Lower leg skin (tissue), 4 donors: ENCODE results near the gene ATG101. TPM values are rescaled to one million over a fixed set of nuclear protein-coding genes. Genes with fewer than 3 reads are reported as not detected.
A peak's percentile ranks its signal among the peaks of the same experiment; 100 is the strongest.

Experiments
- DNase-seq, 2 donors: peaks; one replicate each; pipeline ENCODE4 v3.0.0-alpha.2; 2019; ENCODE audit warnings: low spot score in 2 of 2
- H3K4me3 ChIP-seq: fragments of 200-600 bp; sonication (generic); 2 replicates; pipeline ENCODE4 v1.5.1; 2017; ENCODE audit warnings: mild to moderate bottlenecking, low read depth; ENCODE audit not compliant: poor library complexity, severe bottlenecking
- POLR2A ChIP-seq, 2 donors: fragments of 450-650 bp; IDR thresholded peaks; one replicate each; pipeline ENCODE4 v1.6.1; 2016 to 2017; ENCODE audit warnings: antibody characterized with exemption in 2 of 2, mild to moderate bottlenecking in 1 of 2, moderate library complexity in 1 of 2
- WGBS, 2 donors: methylation state at CpG; one replicate each; pipeline ENCODE4 v1.1.5; 2018; 5-methylcytosine and 5-hydroxymethylcytosine counted together
- intact Hi-C: fragments of 100-400 bp; cut with DNase I; formaldehyde crosslinking; loops from one replicate; pipeline ENCODE4 v1.15.0; 2023; ENCODE audit warnings: low total_unique reads
- total RNA-seq, 4 donors: library from RNA; depleted of rRNA; stranded (reverse); fragments of >200 nt; gene quantifications; one replicate each; pipeline ENCODE4 v1.1.0, GENCODE V29; 2016
- TF ChIP-seq, protein P1 (sequence below), 3 donors: fragments of 450-650 bp; IDR thresholded peaks; one replicate each; pipeline ENCODE4 v1.5.1; 2016; ENCODE audit warnings: antibody characterized with exemption in 3 of 3, mild to moderate bottlenecking in 3 of 3, moderate library complexity in 2 of 3

Gene ATG101
- total RNA-seq, 4 donors from 2014 or later = 42.6 to 71.6 (median 55.2) TPM

DNA sequence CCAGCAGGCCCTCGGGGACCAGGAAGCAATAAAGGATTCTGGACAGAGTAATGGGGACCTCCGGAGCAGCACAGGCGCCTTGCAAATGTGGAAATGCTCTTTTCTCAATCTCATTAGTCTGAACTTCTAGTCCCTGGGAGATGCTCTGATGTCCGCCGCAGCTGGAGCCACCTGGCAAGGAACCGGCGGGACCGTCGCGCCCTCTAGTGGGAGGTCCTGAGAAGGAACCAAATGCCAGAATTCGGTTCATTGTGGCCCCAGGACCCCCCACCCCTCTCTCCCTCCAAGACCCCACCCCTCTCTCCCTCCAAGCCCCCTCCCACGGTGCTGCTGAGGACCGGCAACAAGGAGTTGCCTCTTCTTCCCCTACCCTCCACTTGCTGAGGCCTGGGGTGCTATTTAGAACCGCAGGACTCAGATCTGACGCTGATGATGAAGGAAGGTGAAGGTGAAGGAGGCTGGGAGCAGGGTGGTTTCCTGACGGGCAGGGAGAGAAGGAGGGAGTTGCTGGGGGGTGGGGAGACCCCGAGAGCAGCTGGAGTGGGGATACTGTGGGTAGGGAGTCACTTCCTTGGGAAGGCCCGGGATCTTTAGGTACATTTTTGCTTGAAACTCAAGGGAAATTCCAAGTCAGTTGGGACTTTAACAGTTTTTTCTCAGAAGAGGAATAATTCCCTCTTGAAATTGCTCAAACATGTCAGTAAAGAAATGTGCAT lies 52.2 kb downstream of the ATG101 start:
- 16 to 17% methylated on average over 18 of the region's 18 CpGs for WGBS, 2 donors
- DNase-seq = peak in 1 of 2 donors; percentile 92
- intact Hi-C loops = loop anchor here (2.0 kb wide), 1 partner anchor 97 kb away; no protein-coding TSS in a partner anchor

DNA sequence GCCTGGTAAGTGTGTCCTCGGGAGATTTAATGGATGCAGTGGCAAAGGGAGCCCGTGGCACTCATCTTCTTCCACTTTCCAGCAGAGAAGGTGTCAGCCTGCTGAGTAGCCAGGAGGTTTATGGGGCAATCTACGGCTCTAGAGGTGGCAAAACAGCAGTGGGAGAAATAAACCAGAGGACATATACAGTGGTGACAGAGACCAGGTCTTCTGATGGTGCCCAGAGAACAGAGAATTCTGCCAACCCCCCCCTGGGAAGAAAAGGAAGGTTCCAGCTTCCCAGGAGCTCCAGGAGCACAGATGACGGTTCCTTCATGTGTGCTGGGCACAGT lies 52.7 kb downstream of the ATG101 start:
- no peak for DNase-seq
- H3K4me3 ChIP-seq = no peak overlapping the region
- TF ChIP-seq POLR2A (IDR thresholded peaks at IDR 0.05) = no peak
- intact Hi-C loops = no loop called here
- WGBS, 2 donors = 72 to 78% methylated on average over 4 of the region's 4 CpGs

More for the DNA sequence above, 52.2 kb downstream of the ATG101 start:
- TF ChIP-seq, protein P1, sequence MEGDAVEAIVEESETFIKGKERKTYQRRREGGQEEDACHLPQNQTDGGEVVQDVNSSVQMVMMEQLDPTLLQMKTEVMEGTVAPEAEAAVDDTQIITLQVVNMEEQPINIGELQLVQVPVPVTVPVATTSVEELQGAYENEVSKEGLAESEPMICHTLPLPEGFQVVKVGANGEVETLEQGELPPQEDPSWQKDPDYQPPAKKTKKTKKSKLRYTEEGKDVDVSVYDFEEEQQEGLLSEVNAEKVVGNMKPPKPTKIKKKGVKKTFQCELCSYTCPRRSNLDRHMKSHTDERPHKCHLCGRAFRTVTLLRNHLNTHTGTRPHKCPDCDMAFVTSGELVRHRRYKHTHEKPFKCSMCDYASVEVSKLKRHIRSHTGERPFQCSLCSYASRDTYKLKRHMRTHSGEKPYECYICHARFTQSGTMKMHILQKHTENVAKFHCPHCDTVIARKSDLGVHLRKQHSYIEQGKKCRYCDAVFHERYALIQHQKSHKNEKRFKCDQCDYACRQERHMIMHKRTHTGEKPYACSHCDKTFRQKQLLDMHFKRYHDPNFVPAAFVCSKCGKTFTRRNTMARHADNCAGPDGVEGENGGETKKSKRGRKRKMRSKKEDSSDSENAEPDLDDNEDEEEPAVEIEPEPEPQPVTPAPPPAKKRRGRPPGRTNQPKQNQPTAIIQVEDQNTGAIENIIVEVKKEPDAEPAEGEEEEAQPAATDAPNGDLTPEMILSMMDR (IDR thresholded peaks at IDR 0.05) = no peak
- TF ChIP-seq POLR2A (IDR thresholded peaks at IDR 0.05) = no peak
- H3K4me3 ChIP-seq = no peak overlapping the region

DNA sequence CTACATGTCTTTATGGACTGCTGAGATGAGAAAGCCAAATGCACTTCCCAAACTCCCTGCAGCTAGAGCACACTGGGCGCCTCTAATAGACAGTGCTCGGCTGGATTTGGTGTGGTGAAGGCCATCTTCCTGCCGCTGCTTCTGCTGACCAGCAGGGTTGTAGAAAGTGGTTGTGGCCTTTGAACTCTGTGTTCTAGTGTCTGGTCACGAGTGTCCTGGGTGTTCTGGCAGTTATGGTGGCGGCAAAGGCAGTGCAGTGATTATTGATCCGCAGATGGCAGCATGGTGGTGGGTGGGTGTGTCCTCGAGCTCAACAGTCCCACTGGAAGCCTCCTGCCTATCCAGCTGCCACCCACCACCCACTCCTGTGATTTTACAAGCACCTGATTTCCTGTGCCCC lies 53.1 kb downstream of the ATG101 start:
- intact Hi-C loops = no loop called here
- no peak overlapping the region for H3K4me3 ChIP-seq
- TF ChIP-seq POLR2A (IDR thresholded peaks at IDR 0.05) = no peak
- TF ChIP-seq, protein P1 (IDR thresholded peaks at IDR 0.05) = no peak
- no peak for DNase-seq
- WGBS, 2 donors = 87 to 93% methylated on average over 7 of the region's 7 CpGs

DNA sequence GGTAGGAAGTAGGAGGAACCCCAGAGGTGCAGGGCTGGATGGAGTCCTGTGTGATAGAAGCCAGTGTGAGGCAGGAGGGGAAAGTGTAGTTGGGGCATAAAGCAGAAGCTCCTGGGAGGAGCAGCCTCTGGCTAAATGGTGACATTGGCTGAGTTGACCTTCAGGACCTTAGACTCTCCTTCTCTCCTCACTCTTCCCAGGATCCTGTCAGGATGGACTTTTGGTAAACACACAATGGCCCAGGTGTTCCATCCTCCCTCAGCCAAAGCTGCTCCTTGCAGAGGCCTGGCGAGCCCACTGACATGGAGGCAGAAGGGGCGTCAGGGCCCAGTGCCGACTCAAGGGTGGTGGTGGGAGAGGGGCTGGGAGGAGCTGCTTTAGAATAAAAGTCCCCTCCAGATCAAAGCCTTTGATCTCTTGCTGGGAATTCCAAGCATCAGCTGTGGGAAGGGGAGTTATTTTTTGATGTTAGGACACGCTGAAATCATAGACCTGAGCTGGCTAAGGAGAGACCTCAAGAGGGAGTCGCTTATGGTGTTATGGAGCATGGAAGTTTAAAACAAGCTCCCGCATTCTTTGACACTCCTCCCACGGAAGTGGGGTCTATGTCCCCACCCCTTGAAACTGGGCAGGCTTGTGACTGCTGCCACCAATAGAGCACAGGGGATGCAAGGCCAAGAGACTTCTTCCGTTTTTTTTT lies 53.9 kb downstream of the ATG101 start:
- H3K4me3 ChIP-seq = no peak overlapping the region
- TF ChIP-seq, protein P1 (IDR thresholded peaks at IDR 0.05) = no peak
- no peak for TF ChIP-seq POLR2A (IDR thresholded peaks at IDR 0.05)
- DNase-seq = no peak
- intact Hi-C loops = no loop called here
- WGBS, 2 donors = 75 to 80% methylated on average over 8 of the region's 8 CpGs

DNA sequence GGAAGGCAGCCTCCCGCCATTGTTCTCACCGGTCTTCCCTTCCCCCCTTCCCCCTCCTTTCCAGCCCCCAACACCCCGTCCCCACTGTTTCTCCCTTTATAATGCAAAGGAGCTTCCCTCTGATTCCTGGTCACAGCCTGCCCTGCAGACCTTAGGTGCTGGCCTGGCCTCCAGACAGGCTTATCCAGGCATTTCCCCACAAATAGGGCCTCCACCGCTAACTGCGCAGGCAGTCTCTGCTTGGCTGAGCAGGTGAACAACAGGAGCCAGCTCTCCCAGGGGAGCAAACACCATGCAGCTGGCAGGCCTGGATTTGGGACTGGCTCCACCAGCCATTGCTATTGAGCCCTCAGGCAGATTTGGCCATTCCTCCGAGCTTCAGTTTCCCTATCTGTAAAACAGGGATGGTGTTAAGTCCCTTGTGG lies 55.7 kb downstream of the ATG101 start:
- intact Hi-C loops = no loop called here
- H3K4me3 ChIP-seq = no peak overlapping the region
- 85 to 87% methylated on average over 6 of the region's 6 CpGs for WGBS, 2 donors
- TF ChIP-seq POLR2A (IDR thresholded peaks at IDR 0.05) = no peak
- TF ChIP-seq, protein P1 (IDR thresholded peaks at IDR 0.05) = no peak
- DNase-seq = peak in 1 of 2 donors; percentile 68

GRCh38 chr12:52126050-52126604 lies 56.3 kb downstream of the ATG101 start:
- 63 to 66% methylated on average over 2 of the region's 2 CpGs for WGBS, 2 donors
- no peak overlapping the region for H3K4me3 ChIP-seq
- intact Hi-C loops = no loop called here
- peak in 1 of 2 donors; percentile 59 for DNase-seq
- no peak for TF ChIP-seq POLR2A (IDR thresholded peaks at IDR 0.05)
- TF ChIP-seq, protein P1 (IDR thresholded peaks at IDR 0.05) = no peak
